GM19397 (cell line): ENCODE measurements around the gene YDJC.
"Not testable (repeated sequence)": the region's sequence is repeated elsewhere in the genome, so short reads cannot be mapped to it uniquely, and the experiment has no call there.

Experiments used
- ATAC-seq: cut with Tn5 transposase; IDR thresholded peaks from one replicate; pipeline ENCODE4 v1.9.1; 2021; ENCODE audit warnings: mild to moderate bottlenecking, moderate library complexity; ENCODE audit not compliant: unreplicated experiment

YDJC gene

DNA sequence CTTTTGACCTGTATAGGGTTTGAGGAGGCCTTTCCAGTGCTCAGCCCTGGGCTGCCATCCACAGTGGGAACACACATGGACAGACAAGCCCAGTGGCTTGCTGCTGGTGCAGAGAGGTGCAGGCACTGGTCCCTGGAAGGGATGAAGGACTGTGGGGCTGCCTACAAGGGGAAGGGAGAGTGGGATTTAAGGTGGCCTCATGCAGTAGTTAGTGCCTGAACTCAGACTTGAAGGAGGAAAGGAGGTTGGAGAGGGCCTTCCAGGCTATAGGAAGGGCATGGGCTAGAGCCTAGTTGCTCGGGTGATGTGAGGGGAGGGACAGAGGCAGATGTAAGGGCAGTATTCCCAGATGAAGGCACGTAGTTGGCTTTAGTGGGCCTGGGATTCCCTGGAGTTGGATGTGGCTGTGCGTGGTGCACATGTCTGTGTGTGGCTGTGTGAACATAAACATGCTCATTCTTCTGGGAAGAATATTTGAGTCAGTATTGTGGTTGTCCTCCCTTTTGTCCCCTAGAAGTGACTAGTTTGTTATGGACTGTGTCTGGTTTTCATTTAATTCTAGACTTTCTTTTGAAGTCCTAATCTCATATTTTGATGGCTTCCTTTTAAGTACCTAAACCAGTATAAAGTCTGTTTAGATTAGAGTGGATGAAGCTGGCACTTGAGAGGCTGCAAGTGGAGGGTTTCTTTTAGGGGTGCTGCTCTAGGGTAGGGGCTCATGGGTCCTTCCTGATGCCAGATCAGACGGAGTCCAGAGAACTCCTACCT is 18.4 kb downstream of the YDJC start:
- no peak for ATAC-seq

DNA sequence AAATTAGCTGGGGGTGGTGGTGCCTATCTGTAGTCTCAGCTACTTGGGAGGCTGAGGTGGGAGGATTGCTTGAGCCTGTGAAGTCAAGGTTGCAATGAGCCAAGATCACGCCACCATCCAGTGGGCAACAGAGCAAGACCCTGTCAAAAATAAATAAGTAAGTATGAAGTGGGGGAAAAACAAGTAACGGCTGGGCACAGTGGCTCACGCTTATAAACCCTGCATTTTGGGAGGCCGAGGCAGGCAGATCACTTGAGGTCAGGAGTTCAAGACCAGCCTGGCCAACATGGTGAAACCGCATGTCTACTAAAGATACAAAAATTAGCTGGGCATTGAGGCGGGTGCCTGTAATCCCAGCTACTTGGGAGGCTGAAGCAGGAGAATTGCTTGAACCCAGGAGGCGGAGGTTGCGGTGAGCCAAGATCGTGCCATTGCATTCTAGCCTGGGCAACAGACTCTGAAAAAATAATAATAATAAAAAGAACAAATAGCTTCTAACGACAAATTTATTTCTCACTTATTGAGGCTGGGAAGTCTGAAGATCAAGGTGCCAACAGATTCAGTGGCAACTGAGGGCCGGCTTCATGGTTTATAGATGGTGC is 20.2 kb downstream of the YDJC start:
- not testable (repeated sequence) for ATAC-seq

DNA sequence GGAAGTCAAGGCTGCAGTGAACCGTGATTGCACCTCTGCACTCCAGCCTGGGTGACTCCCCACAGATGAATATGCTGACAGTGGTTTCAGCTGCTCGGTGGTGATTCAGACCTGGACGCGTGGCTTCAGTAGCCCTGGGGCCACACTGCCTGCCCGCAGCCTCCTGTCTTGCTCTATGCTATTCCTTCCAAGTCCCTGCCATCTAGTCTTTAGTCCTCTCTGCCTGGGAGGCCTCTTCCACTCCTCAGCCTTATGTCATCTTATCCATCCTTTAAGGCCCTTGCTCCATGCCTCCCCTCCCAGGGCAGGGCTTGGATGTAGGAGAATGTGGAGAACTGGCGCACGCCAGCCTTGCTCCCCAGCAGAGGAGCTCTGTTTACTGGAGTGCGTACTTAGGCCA is 23.0 kb downstream of the YDJC start:
- no peak for ATAC-seq

DNA sequence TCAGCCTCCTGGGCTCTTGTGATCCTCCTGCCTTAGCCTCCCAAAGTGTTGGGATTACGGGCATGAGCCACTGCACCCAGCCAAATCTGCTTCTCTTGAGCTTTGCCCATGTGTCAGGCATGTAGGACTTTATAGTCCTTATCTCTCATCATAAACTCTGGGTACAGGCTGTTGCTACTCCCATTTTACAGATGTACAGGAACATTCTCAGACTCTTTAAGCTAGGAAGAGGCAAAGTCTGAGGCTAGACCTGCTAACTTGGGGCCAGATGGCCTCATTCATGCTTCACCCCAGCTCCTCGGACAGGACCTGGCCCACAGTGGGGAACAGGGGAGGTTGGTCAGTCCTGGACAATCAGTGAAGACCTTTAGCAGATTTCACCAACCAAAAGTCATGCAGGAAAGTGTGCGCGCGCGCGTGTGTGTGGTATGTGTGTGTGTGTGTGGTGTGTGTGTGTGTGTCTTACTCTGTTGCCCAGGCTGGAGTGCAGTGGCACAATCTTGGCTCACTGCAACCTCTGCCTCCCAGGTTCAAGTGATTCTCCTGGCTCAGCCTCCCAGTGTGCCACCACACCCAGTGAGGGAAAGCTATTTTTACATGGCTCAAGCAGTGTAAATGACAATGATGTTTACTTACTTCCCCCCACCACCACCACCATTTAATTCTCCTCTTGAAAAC is 23.8 kb downstream of the YDJC start:
- no peak for ATAC-seq

DNA sequence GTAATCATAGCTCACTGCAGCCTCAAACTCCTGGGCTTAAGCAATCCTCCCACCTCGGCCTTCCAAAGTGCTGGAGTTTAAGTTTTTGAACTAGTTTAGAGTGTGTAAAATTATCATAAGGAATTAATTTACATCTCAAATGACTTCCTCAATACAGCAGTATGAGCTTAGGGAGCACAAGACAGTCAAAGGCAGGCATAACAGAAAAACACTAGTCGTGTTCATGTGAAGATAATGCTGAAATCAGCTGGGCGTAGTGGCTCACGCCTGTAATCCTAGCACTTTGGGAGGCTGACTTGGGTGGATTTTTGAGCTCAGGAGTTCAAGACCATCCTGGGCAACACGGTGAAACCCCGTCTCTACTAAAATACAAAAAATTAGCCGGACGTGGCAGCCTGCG is 25.8 kb downstream of the YDJC start:
- ATAC-seq, result no peak

DNA sequence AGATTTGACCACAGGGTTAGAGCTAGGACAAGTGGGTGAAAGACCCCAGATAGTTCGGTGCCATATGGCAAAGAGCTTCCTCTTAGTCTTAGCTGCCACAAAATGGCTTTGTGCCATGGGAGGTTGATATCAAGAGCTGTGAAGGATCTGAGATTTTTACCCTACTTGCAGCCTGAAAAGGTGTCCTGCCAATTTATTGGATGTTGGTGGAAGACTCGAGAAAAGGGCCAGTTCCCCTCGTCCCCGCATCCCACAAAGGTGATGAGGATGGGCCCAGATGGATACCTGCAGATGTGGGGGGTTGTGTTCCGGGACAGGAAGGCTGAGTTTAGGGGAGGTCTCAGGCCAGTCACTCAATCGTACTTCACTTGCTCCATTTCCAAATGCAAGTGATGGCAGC is 27.2 kb downstream of the YDJC start:
- no peak for ATAC-seq

DNA sequence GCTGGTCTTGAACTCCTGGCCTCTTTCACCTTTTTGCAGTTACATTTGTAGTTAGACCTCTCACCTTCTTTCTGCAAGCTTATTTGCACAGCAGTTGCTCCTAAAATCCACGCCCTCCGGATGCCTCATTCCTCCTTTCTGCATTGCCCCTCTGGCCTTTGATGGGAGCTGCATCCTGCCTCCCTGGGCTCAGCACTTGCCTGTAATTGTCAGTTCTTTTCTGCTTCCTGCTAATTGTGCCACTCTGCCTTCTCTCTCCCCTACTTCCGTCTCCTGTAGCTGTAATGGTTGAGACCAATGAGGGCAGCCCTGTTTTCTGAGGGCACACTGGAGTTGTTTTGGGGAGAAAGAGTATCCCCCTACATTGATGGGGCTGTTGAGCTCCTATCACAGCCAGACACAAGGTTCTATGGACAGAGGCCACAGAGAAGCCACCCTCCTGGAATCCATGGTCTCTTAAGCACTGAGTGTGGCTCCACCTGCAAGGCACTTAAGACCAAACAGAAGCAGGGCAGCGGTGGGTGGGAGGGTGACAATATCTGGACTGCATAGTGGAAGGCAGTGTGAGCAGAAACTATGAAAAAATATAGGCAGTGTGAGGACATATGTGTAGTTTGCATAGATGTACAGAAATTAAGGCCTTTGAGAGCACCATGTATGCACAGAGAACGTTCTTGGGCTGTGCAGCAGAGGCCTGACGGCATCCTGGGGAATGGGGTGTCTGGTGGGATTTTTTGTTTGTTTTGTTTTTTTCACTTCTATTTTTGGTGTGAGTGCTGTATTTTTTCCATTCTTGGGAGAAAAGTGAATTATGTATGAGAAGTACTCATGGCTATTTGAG is 30.5 kb downstream of the YDJC start:
- ATAC-seq, result no peak

DNA sequence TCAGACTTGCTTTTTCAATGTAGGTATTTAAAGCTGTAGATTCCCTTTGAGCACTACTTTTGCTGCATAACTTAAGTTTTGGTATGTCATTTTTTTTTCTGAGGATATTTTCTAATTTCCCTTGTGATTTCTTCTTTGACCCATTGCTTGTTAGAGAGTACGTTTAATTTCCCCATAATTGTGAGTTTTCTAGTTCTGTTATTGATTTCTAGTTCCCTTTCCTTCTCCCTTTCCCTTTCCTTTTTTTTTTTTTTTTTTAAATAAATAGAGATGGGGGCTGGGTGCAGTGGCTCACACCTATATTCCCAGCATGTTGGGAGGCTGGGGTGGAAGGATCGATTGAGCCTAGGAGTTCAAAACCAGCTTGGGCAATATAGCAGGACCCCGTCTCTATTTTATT is 31.5 kb downstream of the YDJC start:
- ATAC-seq, result no peak

DNA sequence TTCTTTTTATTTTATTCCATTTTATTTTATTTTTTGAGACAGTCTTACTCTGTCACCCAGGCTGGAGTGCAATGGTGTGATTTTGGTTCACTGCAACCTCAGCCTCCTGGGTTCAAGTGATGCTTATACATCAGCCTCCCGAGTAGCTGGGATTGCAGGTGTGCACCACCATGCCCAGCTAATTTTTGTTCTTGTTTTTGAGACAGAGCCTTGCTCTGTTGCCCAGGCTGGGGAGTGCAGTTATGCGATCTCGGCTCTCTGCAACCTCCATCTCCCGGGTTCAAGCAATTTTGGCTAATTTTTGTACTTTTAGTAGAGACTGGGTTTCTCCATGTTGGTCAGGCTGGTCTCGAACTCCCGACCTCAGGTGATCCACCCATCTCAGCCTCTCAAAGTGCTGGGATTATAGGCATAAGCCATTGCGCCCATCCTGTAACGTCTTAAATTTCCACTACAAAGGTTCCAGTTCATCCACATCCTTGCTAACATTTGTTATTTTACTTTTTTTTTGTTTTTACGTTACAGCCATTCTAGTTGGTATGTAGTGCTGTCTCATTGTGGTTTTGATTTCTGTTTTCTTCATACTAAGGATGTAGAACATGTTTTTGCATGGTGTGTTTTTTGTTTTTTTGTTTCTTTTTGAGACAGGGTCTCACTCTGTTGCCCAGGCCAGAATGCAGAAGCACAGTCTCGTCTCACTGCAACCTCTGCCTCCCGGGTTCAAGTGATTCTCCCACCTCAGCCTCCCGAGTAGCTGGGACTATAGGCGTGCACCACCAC is 33.3 kb downstream of the YDJC start:
- ATAC-seq, result not testable (repeated sequence)

DNA sequence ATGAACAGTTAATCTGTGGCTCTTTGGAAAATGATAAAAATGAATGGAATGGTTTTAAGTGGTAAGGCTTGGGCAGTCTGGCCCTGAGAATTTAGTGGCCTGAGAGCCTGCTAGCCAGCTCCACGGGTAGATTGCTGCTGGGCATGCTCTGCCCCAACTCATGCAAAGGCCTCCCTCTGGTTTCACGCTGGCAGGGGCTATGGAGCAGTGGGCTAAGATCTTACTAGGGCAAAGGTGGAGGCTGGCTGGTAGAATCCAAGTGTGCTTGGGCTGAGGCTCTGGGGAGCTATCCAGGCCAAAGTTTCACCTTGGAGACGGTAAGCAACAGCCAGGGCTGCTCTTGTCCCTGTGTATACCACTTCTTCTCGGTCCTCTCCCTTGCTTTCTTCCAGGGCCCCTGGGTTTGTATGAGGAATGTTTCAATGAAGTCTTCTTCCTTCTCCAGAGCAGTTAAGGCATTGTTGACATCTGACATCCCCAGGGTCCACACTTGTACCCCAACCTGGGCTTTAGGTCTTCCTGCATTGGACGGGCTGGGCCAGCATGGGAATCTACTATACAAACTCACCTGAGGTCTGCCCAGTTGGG is 34.9 kb downstream of the YDJC start:
- ATAC-seq, result no peak

DNA sequence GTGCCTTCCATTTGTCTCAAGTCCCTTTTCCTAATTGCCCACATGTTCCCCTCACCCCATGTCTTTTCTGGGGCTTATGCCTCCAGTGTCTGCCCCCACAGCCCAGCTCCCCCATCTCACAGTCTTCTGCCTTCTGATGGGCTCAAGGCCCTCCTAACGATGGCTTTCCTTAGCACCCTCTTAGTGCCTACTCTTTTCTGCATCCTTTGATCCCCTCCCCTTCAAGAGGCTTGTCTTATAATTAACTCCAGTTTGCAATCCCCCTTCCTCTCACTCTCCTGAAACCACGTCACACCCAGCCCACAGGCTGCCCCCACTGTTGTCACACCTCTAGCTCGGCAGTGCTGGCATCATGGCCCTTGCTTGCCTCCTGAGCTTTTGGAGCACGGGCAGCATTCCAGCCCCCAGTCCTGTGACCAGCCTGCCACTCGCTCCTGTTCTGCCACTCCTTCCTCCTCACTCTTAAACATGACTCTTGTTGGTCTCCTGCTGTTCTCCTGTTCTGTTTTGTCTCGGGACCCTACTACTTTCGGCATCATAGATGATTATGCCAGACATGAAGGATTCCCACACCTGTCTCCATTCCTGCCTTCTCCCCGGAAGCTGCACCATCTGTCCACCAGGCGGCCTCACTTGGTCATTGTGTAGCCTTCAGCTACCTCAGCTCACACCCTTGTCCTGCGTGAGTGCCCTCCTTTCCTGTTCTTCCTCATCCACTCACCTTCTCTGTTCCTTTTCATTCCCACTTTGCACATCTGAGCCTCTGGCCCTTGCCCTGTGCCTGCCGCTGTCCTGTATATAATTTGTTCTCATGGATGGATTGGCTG is 36.2 kb downstream of the YDJC start:
- ATAC-seq, result no peak

DNA sequence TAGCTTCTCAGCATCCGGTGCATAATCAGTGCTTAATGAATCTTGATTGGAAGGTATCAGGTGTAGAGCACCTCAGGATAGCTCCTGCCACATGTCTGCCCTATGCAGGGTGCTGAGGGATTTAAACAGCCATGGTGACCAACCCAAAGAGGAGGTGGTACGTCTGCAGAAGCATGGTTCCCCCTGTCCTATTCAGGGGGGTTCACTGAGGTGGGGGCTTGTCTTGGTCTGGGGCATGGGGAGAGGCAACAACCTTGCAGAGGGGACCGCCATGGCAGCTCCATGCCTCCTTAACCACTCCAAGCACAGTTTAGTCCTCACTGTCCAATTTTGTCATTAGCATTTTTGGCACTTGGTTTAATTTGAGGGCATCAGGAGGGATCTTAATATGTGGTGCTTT is 37.4 kb downstream of the YDJC start:
- ATAC-seq, result no peak

DNA sequence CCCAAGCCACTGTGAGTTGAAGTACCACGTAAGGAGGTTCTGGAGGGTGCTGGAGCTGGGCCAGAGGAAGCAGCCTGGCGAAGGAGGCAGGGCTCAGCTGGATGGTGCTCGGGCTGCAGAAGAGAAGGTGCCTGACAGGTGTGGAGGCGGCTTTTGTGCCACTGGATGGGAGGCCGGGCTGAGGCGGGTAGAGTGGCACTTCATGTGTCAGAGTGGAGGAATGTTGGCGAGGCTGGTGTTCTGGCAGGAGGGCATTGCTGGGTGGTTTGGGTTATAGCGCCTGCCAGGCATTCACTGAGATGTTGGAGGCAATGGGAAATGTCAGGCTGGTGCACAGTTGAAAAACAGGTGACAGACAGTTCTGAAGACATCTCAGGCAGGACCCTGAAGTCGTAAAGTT is 38.1 kb downstream of the YDJC start:
- ATAC-seq, result no peak

DNA sequence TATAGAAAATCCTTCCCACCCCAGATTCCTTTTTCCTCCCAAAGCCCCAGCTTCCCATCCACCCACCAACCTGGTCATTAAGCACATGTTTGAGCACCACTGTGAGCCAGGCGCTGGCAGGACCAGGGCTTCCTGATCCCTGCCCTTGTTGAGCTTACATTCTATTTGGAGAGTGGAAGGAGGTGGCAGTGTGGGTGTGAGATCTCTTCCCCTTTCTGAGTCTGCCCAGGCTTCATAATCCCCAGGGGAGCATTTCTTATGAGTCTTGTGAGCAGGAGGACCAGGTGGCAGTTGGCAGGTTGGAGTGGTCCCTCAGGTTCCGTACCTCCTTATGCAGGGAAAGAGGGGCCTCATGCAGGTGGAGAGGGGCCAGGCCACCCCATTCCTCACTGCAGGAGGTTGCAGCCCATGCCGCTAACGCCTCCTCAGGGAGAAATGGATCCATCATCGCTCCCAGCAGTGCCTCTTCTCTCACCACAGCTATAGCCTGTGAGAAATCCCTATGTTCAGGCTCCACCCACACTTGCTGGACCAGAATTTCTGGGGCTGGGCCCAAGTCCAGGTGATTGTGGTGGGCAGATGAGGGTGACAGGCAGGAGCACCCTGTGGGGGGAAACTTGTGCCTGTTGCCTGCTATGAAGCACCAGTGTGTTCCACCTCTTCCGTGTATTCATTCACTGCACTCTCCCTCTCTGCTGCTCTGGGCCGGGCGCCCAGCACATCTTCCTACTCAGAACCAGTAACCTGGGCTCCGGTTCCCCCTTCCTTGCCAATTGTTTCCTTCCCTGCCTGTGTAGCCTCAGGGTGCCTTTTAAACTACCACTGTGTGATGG is 38.8 kb downstream of the YDJC start:
- ATAC-seq, result no peak

DNA sequence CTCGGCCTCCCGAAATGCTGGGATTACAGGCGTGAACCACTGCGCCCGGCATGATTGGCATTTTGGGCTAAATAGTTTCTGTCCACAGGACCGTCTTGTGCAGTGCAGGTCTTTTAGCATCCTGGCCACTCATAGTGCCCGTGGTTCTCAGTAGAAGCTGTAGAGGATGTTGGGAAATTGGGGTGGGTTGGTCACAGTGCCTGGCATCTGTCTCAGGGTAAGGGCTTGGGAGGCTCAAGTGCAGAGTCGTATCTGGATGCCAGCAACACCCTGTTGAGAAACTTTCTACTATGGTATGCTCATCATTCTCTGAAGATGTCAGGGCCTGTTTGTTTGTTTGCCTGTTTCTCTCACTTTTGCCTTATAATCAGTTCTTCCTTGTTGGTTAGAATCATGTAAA is 40.4 kb downstream of the YDJC start:
- ATAC-seq, result no peak

DNA sequence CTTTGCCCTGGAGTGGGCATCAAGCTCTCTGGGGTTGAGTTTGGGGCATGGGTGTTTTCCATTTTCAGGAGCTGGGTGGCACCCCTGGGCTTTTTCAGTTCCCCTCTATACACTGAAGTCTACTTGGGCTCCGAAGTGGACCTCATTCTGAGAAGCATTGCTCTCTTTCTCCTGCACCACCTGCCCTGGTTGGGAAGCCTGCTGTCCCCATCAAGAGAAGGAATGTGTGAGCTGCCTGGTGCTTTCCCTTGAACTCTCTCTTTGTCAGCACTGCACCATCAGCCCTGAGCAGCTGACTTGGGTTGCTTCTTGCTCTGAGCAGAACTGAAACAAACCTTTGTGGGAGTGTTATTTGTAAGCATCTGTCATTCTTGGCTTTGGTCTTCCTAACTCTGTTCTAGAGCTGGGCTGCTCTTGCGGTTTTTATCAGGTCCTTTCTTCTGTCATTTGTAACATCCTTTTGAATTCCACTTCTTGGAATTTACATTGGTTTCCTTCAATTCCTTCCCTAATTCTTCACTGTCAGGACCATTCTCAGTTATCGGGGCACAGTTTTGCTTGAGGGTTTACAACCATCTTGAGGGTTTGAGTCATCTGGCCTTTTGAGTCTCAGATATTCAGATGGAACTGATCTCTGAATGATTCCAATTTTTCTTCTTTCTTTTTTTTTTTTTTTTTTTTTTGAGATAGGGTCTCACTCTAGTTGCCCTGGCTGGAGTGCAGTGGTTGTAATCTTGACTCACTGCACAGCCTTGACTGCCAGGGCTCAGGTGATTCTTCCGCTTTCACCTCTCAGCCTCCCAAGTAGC is 41.8 kb downstream of the YDJC start:
- ATAC-seq, result peak; percentile 80

DNA sequence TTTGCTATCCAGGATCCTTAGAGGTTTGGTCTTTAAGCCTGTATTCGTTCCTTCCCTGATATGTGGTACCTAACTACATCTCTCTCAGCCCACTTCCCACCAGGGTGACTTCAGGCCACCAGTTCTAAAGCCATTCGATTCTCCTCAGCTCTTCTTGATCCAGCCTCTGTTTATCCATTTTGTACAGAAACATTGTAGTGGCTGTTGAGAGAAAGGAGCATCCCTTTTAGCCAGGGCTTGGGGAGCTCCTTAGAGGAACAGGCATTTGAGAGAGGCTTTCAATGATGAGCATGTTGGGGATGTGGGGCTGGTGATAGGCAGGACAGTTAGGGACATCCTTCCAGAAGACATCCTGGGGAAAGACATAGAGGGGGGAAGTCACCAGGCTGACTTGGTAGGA is 44.4 kb downstream of the YDJC start:
- no peak for ATAC-seq
